K562 (cell line): ENCODE data around the gene TRUB2. TPM values are rescaled to one million over a fixed set of nuclear protein-coding genes. Genes with fewer than 3 reads are reported as not detected.

Experiments
- ATAC-seq: fragments of 200-7000 bp; cut with Tn5 transposase; 3 replicates; pipeline ENCODE4 v1.9.1; 2020; ENCODE audit warnings: moderate library complexity
- BruUV-seq: library from RNA; stranded (reverse); fragments of 400-500 nt; replicated peaks from 2 replicates; lab custom pipeline; 2021; lab: Mats Ljungman, UMichigan
- CTCF ChIA-PET: fragments of 300-600 bp; formaldehyde crosslinking; extraction: SDS; loops from one replicate; lab custom pipeline; 2021; ENCODE audit warnings: low intra/inter-chr PET ratio; lab: Yijun Ruan, JAX
- POLR2A ChIA-PET: fragments of 300-600, 350-650 bp; sonication (Branson Sonifier 250); formaldehyde crosslinking; extraction: SDS; loops from one replicate; lab custom pipeline; 2021; ENCODE audit warnings: antibody characterized with exemption, inconsistent platforms; lab: Yijun Ruan, JAX
- DNase-seq, 4 experiments: peaks; one replicate each; pipeline versions ENCODE4 v3.0.0 to v3.0.0-alpha.2; 2011 to 2018; ENCODE audit warnings: low spot score in 3 of 4, mixed read lengths in 3 of 4; ENCODE audit errors: extremely low read depth in 1 of 4
- FAIRE-seq: peaks from 2 replicates; lab custom pipeline; 2011; peaks lifted over from hg19 to GRCh38; lab: Jason Lieb, UNC
- H2AFZ ChIP-seq: 2 replicates; pipeline ENCODE4 v1.6.0; 2011; ENCODE audit warnings: low read depth, low read length, control low read depth, inconsistent platforms
- H3K27ac ChIP-seq: fragments of 200-600 bp; 3 replicates; pipeline ENCODE4 v1.8.0; 2011; ENCODE audit warnings: low read depth, mild to moderate bottlenecking, control low read depth, inconsistent platforms, low read length, moderate library complexity, mixed read lengths; ENCODE audit errors: extremely low read depth
- H3K27me3 ChIP-seq, 2 experiments: fragments of 300-600 bp in 1 of 2; 2 replicates in 1 of 2; 3 replicates in 1 of 2; pipeline versions ENCODE4 v1.6.0 to v1.8.0; 2011; ENCODE audit warnings: inconsistent platforms in 2 of 2, low read length in 2 of 2, mild to moderate bottlenecking in 1 of 2, mixed read lengths in 1 of 2, moderate library complexity in 1 of 2; ENCODE audit not compliant: control insufficient read depth in 2 of 2, insufficient read depth in 2 of 2
- H3K36me3 ChIP-seq: fragments of 300-600 bp; 3 replicates; pipeline ENCODE4 v1.8.0; 2011; ENCODE audit warnings: mild to moderate bottlenecking, low read length, inconsistent platforms; ENCODE audit not compliant: control insufficient read depth, insufficient read depth
- H3K4me1 ChIP-seq, 2 experiments: fragments of 200-600 bp in 1 of 2; replicated peaks in 1 of 2; 2 replicates in 1 of 2; 3 replicates in 1 of 2; pipeline versions ENCODE4 v1.5.1 to v1.8.0; 2011; ENCODE audit warnings: inconsistent platforms in 2 of 2, low read length in 2 of 2, mild to moderate bottlenecking in 1 of 2, mixed read lengths in 1 of 2, moderate library complexity in 1 of 2; ENCODE audit not compliant: control insufficient read depth in 2 of 2, insufficient read depth in 2 of 2
- H3K4me2 ChIP-seq: 2 replicates; pipeline ENCODE4 v1.6.1; 2011; ENCODE audit warnings: low read length, control low read depth, inconsistent platforms, mixed read lengths; ENCODE audit not compliant: insufficient read depth
- H3K4me3 ChIP-seq: fragments of 200-600 bp; sonication (generic), shearing (Covaris generic); 2 replicates; pipeline ENCODE4 v1.5.1; 2016; ENCODE audit warnings: control low read depth, inconsistent platforms
- H3K79me2 ChIP-seq: fragments of 200-600 bp; 3 replicates; pipeline ENCODE4 v1.8.0; 2011; ENCODE audit warnings: low read length, inconsistent platforms; ENCODE audit not compliant: control insufficient read depth, insufficient read depth
- H3K9ac ChIP-seq, 2 experiments: 2 replicates each; pipeline versions ENCODE4 v1.6.0 to v1.6.1; 2011; ENCODE audit warnings: low read depth in 2 of 2, low read length in 2 of 2, control low read depth in 1 of 2, inconsistent platforms in 1 of 2, mild to moderate bottlenecking in 1 of 2, mixed read lengths in 1 of 2; ENCODE audit not compliant: insufficient read depth in 1 of 2
- H3K9me1 ChIP-seq: one replicate; pipeline ENCODE4 v1.6.0; 2011; ENCODE audit warnings: inconsistent platforms, mild to moderate bottlenecking, low read length, moderate library complexity; ENCODE audit not compliant: control insufficient read depth, insufficient read depth
- H3K9me3 ChIP-seq: replicated peaks from 2 replicates; pipeline ENCODE4 v1.5.1; 2011; ENCODE audit warnings: low read depth, low read length, inconsistent platforms; ENCODE audit not compliant: control insufficient read depth, insufficient read depth
- H4K20me1 ChIP-seq: replicated peaks from 2 replicates; pipeline ENCODE4 v1.6.1; 2011; ENCODE audit warnings: low read length, inconsistent platforms, mixed read lengths; ENCODE audit not compliant: control insufficient read depth, insufficient read depth
- CBFB ChIP-seq: sonication (generic); formaldehyde crosslinking; IDR thresholded peaks from 2 replicates; pipeline ENCODE4 v1.4.0; 2020; ENCODE audit warnings: mild to moderate bottlenecking, missing genetic modification reagents
- EP400 ChIP-seq: fragments of 450-650 bp; IDR thresholded peaks from 2 replicates; pipeline ENCODE4 v1.6.1; 2017; ENCODE audit warnings: antibody characterized with exemption, mild to moderate bottlenecking, moderate library complexity
- JUND ChIP-seq, 2 experiments: IDR thresholded peaks; 2 replicates in 1 of 2; 3 replicates in 1 of 2; pipeline ENCODE4 v1.6.1; 2011; ENCODE audit warnings: borderline replicate concordance in 2 of 2, low read depth in 2 of 2, low read length in 2 of 2, improper control_type of control experiment in 1 of 2, missing biosample characterization in 1 of 2, missing genetic modification characterization in 1 of 2, missing genetic modification reagents in 1 of 2
- MCM5 ChIP-seq: fragments of 450-650 bp; IDR thresholded peaks from 2 replicates; pipeline ENCODE4 v1.6.1; 2016; ENCODE audit warnings: low read depth
- MXI1 ChIP-seq: IDR thresholded peaks from 2 replicates; pipeline ENCODE4 v1.6.1; 2011; ENCODE audit warnings: low read depth, mild to moderate bottlenecking, improper control_type of control experiment, low read length
- PCBP1 ChIP-seq: fragments of 200-400 bp; formaldehyde crosslinking; IDR thresholded peaks from 2 replicates; pipeline ENCODE4 v1.6.1; 2018; ENCODE audit warnings: mild to moderate bottlenecking, low read depth, low read length; ENCODE audit not compliant: poor library complexity, severe bottlenecking
- PML ChIP-seq: IDR thresholded peaks from 2 replicates; pipeline ENCODE4 v1.6.1; 2012; ENCODE audit warnings: low read length, inconsistent platforms
- PURB ChIP-seq: sonication (generic); formaldehyde crosslinking; IDR thresholded peaks from 2 replicates; pipeline ENCODE4 v1.9.0; 2021; ENCODE audit warnings: low read depth, mild to moderate bottlenecking, missing genetic modification reagents
- SIN3B ChIP-seq: fragments of 450-650 bp; IDR thresholded peaks from 2 replicates; pipeline ENCODE4 v1.6.1; 2017; ENCODE audit warnings: low read depth, mild to moderate bottlenecking, moderate library complexity
- SMAD4 ChIP-seq: fragments of 250-450 bp; sonication (Bioruptor Pico); conservative IDR thresholded peaks from 2 replicates; pipeline ENCODE4 v1.8.0; 2021; ENCODE audit warnings: inconsistent platforms, mild to moderate bottlenecking, moderate library complexity
- SMARCE1 ChIP-seq: fragments of 450-650 bp; IDR thresholded peaks from 2 replicates; pipeline ENCODE4 v1.7.1; 2016; ENCODE audit warnings: mild to moderate bottlenecking
- ZNF133 ChIP-seq: fragments of 250-450 bp; sonication (Bioruptor Pico); IDR thresholded peaks from 2 replicates; pipeline ENCODE4 v1.4.0; 2020; ENCODE audit warnings: mild to moderate bottlenecking
- ZNF584 ChIP-seq: fragments of 200-800 bp; sonication (Bioruptor generic); IDR thresholded peaks from 2 replicates; pipeline ENCODE4 v1.6.1; 2016; ENCODE audit warnings: low read depth, mild to moderate bottlenecking, missing genetic modification characterization, missing compliant biosample characterization
- ZNF696 ChIP-seq: fragments of 250-450 bp; sonication (Bioruptor Pico); conservative IDR thresholded peaks from 2 replicates; pipeline ENCODE4 v1.4.0; 2020; ENCODE audit warnings: mild to moderate bottlenecking, moderate library complexity
- ZNF699 ChIP-seq: fragments of 250-450 bp; sonication (Bioruptor Pico); IDR thresholded peaks from 2 replicates; pipeline ENCODE4 v1.8.0; 2021; ENCODE audit warnings: mild to moderate bottlenecking, moderate library complexity; ENCODE audit not compliant: insufficient replicate concordance
- ZNF785 ChIP-seq: fragments of 250-450 bp; sonication (Bioruptor Pico); IDR thresholded peaks from 2 replicates; pipeline ENCODE4 v1.4.0; 2020; ENCODE audit warnings: mild to moderate bottlenecking
- WGBS: fragments of 100-300 bp; shearing (Covaris generic); methylation state at CpG from one replicate; pipeline ENCODE4 v1.1.6; 2016; ENCODE audit warnings: low coverage, mixed read lengths; ENCODE audit not compliant: insufficient coverage; ENCODE audit errors: missing lambda C conversion rate; 5-methylcytosine and 5-hydroxymethylcytosine counted together
- in situ Hi-C: fragments of 300-500 bp; cut with MboI; formaldehyde crosslinking; loops from 4 replicates; pipeline ENCODE4 v1.15.0; 2018; ENCODE audit warnings: inconsistent platforms, mixed read lengths
- intact Hi-C: fragments of 100-400 bp; cut with micrococcal nuclease; formaldehyde crosslinking; loops from 2 replicates; pipeline ENCODE4 v1.14.2; 2022
- polyA plus RNA-seq, 8 experiments: library from polyadenylated mRNA; depleted of rRNA in 4 of 8; stranded (reverse) in 5 of 8; unstranded in 3 of 8; fragments of >200 nt; fragmentation: Nextera tagmentation in 2 of 8; fragmentation: Illumina TruSeq in 1 of 8; extraction: Ambion mirVana in 2 of 8; extraction: Trizol in 1 of 8; gene quantifications; 2 replicates each; pipeline versions ENCODE4 v1.2.1 to v1.2.3, GENCODE V29; 2011 to 2014; ENCODE audit warnings: inconsistent platforms in 1 of 8, missing spikeins in 1 of 8
- total RNA-seq, 7 experiments: library from RNA; depleted of rRNA in 6 of 7; stranded (reverse); fragments of >200 nt in 6 of 7; fragmentation: Illumina TruSeq in 2 of 7; extraction: Trizol in 2 of 7; gene quantifications; 2 replicates each; pipeline versions ENCODE4 v1.2.1 to v1.2.3, GENCODE V29; 2011 to 2021; ENCODE audit warnings: low replicate concordance in 1 of 7
- TF ChIP-seq, protein P1 (sequence below): sonication (generic); formaldehyde crosslinking; IDR thresholded peaks from 2 replicates; pipeline ENCODE4 v1.4.0; 2020; ENCODE audit warnings: mild to moderate bottlenecking, missing genetic modification reagents

TRUB2 gene
- total and polyA plus RNA-seq, 9 of the 15 experiments (the other 6 are each of a cell fraction or from before 2014, with no cell fraction given), result 9.3 to 110 (median 63.0) TPM

DNA sequence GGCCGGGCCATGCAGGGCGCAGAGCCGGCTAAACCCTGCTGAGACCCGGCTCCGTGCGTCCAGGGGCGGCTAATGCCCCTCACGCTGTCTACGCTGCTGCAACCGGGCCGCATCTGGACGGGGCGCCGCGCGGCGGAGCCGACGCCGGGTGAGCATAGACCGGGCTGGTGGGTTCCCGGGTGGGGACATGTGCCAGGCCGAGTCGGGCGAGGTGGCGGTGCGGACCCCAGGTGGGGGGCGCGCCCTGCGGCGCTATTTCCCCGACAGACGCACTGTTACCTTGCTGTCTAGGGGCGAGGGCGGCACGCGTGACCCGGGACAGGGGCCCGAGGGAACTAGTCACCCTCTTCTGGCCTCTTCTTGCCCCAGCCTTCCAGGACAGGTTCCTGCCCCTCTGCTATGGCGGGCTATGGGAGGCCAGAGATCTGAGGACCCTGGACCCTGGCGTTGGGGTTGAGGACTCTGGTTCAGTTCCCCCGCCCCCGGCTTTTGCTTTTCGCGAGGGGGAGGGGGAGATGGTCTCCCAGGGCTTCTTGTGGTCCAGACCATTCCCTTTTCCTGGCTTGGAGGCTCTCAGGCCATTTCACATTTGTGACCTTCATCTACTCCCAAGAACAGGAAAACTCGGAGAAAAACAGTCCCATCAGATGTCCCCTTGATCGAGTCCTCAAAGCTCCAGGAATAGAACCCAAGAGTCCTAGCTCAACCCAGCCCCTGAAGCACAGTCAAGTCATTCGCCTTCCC is 18.6 kb upstream of the TRUB2 start (continued):
- TF ChIP-seq CBFB (CRISPR knock-in tag), result no peak
- no peak for TF ChIP-seq PURB
- TF ChIP-seq ZNF133 (CRISPR knock-in tag), result no peak
- TF ChIP-seq MCM5, result no peak
- TF ChIP-seq PCBP1, result peak; percentile 17
- TF ChIP-seq SMARCE1, result peak; percentile 46; the same call in 1 of the 2 replicates

DNA sequence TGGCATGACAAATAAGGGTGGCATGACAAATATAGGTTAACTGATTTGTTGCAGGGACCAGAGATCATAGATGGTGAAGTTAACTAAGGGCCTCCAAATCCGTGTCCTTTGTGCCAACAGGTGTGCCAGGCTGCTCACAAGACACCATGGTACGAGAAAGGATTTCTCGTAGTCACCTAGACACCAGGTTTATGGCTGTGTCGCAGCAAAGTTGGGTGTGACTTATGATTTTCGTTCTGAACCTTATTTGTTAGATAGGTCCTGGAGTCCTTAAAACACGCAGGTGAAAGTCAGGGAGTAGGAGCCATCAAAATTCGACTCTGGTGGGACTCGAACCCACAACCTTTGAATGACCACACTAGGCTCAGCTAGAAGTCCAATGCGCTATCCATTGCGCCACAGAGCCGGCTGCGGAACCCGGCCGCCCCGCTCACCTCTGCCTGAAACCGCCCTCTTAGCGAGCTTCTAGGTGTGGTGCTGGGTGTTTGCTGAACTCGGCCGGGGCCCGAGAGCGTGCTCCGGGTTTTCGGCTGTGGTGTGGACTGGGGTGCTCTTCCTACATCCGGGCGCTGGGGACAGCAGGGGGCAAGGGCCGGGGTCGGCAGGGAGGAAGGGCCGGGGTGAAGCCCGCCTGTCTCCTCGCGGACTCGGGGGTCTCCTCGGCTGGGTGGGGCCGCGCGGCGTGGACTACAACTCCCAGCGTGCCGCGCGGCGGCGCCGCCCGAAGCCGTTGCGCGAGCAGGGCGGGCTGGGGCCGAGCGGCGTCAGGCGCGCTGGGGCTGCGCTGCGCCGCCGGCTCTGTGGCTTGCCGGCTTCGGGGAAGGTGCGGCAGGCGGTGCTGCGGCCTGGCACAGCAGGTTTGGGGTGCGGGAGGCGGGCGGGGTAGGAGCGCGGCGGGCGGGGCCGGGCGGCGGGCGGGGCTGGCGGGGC is 17.8 kb upstream of the TRUB2 start, which contains the start of gene SLC27A4:
Gene SLC27A4 (plus strand): TSS at position 767 of the 930 bp plus-strand sequence. CDS start 2,606 bp downstream, outside the sequence.
- ChIA-PET CTCF (interaction anchor here (1.2 to 2.2 kb wide), 2 partner anchors 44 to 45 kb away, joined by 5 to 9 read pairs; no protein-coding TSS in a partner anchor), POLR2A (interaction anchor here (0.6 to 1.4 kb wide), 9 partner anchors 12 to 212 kb away, joined by 3 to 11 read pairs (median 3); partner anchors contain the start of gene BBLN)
- DNase-seq (peak; percentile 94 to 97 (median 96)), ATAC-seq (peak; percentile 94), FAIRE-seq (peak; percentile 92)
- Histone ChIP-seq H2AFZ (peak within 1 kb of the TSS; percentile 93), H3K9ac (peak within 1 kb of the TSS; percentile 65 to 99), H3K79me2 (peaks cover 17% of the 10 kb centered on the region), H3K4me3 (peak within 1 kb of the TSS; percentile 52), H3K27ac (peak within 1 kb of the TSS; percentile 62), H3K4me2 (peak within 1 kb of the TSS; percentile 83), H3K9me1 (no peaks in the 10 kb centered on the region), H4K20me1 (no peaks in the 10 kb centered on the region), H3K36me3 (peaks cover 56% of the 10 kb centered on the region), H3K27me3 (no peaks in the 10 kb centered on the region), H3K4me1 (peaks cover 10 to 19% of the 10 kb centered on the region in 2 experiments; a peak in 4 of 5 replicates), H3K9me3 (no peaks in the 10 kb centered on the region)
- intact Hi-C loops (loop anchor here (2.0 to 10.0 kb wide), 2 partner anchors 125 to 159 kb away; no protein-coding TSS in a partner anchor), in situ Hi-C loops (loop anchor here (5.0 kb wide), 1 partner anchor 357 kb away; no protein-coding TSS in a partner anchor)
- whole genome bisulfite sequencing, result 8% methylated on average over 75 of the region's 75 CpGs
- TSS peak; percentile 99 for BruUV-seq
- no peak for TF ChIP-seq ZNF584 (CRISPR knock-in tag)
- TF ChIP-seq SIN3B, result no peak
- TF ChIP-seq MXI1, result peak; percentile 84; the same call in 1 of the 2 replicates
- no peak for TF ChIP-seq ZNF785 (CRISPR knock-in tag)
- TF ChIP-seq PML, result no peak; the same call in 1 of the 2 replicates
- TF ChIP-seq, protein P1, sequence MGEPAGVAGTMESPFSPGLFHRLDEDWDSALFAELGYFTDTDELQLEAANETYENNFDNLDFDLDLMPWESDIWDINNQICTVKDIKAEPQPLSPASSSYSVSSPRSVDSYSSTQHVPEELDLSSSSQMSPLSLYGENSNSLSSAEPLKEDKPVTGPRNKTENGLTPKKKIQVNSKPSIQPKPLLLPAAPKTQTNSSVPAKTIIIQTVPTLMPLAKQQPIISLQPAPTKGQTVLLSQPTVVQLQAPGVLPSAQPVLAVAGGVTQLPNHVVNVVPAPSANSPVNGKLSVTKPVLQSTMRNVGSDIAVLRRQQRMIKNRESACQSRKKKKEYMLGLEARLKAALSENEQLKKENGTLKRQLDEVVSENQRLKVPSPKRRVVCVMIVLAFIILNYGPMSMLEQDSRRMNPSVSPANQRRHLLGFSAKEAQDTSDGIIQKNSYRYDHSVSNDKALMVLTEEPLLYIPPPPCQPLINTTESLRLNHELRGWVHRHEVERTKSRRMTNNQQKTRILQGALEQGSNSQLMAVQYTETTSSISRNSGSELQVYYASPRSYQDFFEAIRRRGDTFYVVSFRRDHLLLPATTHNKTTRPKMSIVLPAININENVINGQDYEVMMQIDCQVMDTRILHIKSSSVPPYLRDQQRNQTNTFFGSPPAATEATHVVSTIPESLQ (CRISPR knock-in tag), result peak; percentile 29; the same call in 1 of the 2 replicates
- TF ChIP-seq ZNF699 (CRISPR knock-in tag), result no peak
- peak; percentile 49 for TF ChIP-seq JUND (IDR thresholded peaks at IDR 0.05; ENCODE audit: borderline replicate concordance, low read depth, low read length)
- peak; percentile 47; the same call in 1 of the 3 replicates for TF ChIP-seq JUND (tag; IDR thresholded peaks at IDR 0.05; ENCODE audit: borderline replicate concordance, low read depth, low read length)
- TF ChIP-seq SMAD4, result peak; percentile 65
- no peak for TF ChIP-seq EP400
- no peak for TF ChIP-seq ZNF696 (CRISPR knock-in tag)
